K562 (cell line): ENCODE data around the gene ACER3. TPM values are rescaled to one million over a fixed set of nuclear protein-coding genes. Genes with fewer than 3 reads are reported as not detected.

Experiments
- ARID2 ChIP-seq: fragments of 450-650 bp; IDR thresholded peaks from 2 replicates; pipeline ENCODE4 v1.6.1; 2017; ENCODE audit warnings: antibody characterized with exemption, mild to moderate bottlenecking
- GTF2F1 ChIP-seq: IDR thresholded peaks from 2 replicates; pipeline ENCODE4 v1.6.1; 2011; ENCODE audit warnings: low read depth, low read length, improper control_type of control experiment
- KDM2B ChIP-seq: fragments of 250-450 bp; sonication (Bioruptor Pico); IDR thresholded peaks from 2 replicates; pipeline ENCODE4 v1.8.0; 2021; ENCODE audit warnings: mild to moderate bottlenecking, moderate library complexity
- SRSF9 ChIP-seq: fragments of 200-400 bp; formaldehyde crosslinking; IDR thresholded peaks from 2 replicates; pipeline ENCODE4 v1.6.1; 2017; ENCODE audit warnings: low read depth, low read length, borderline replicate concordance
- ZNF766 ChIP-seq: fragments of 200-800 bp; sonication (Bioruptor generic); conservative IDR thresholded peaks from 2 replicates; pipeline ENCODE4 v1.6.1; 2016; ENCODE audit warnings: missing genetic modification characterization, missing compliant biosample characterization
- polyA plus RNA-seq, 8 experiments: library from polyadenylated mRNA; depleted of rRNA in 4 of 8; stranded (reverse) in 5 of 8; unstranded in 3 of 8; fragments of >200 nt; fragmentation: Nextera tagmentation in 2 of 8; fragmentation: Illumina TruSeq in 1 of 8; extraction: Ambion mirVana in 2 of 8; extraction: Trizol in 1 of 8; gene quantifications; 2 replicates each; pipeline versions ENCODE4 v1.2.1 to v1.2.3, GENCODE V29; 2011 to 2014; ENCODE audit warnings: inconsistent platforms in 1 of 8, missing spikeins in 1 of 8
- total RNA-seq, 7 experiments: library from RNA; depleted of rRNA in 6 of 7; stranded (reverse); fragments of >200 nt in 6 of 7; fragmentation: Illumina TruSeq in 2 of 7; extraction: Trizol in 2 of 7; gene quantifications; 2 replicates each; pipeline versions ENCODE4 v1.2.1 to v1.2.3, GENCODE V29; 2011 to 2021; ENCODE audit warnings: low replicate concordance in 1 of 7
- TF ChIP-seq, protein P1 (sequence below): fragments of 450-650 bp; formaldehyde crosslinking; conservative IDR thresholded peaks from 2 replicates; pipeline ENCODE4 v1.4.0; 2022; ENCODE audit warnings: mild to moderate bottlenecking, missing genetic modification characterization
- TF ChIP-seq, protein P2 (sequence below): fragments of 450-650 bp; IDR thresholded peaks from 2 replicates; pipeline ENCODE4 v1.6.1; 2016; ENCODE audit warnings: mild to moderate bottlenecking, moderate library complexity

The ACER3 gene
- total and polyA plus RNA-seq, 9 of the 15 experiments (the other 6 are each of a cell fraction or from before 2014, with no cell fraction given), result 2.0 to 23.8 (median 9.5) TPM

DNA sequence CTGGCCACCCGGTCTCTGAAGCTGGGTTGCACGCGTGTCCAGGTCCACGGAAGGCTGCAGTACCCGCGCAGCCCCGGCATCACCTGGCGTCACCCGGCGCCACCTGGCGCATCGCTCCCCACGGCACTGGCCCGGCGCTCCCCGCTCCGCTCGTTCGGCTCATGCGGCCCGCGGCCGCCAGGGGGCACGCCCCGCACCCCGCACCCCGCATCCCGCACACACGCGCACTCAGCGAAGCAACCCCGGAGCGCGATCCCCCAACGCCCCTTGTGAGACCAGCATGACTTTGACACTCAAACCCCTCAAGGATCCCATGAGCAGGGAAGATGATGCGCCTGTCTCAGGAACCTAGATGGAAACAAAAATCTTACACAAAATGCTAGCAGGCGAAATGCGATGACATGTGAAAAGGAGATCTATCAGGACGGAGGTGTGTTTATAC lies 185.4 kb downstream of the ACER3 start (continued):
- TF ChIP-seq SRSF9 (no peak), GTF2F1 (no peak), ARID2 (peak; percentile 34; the same call in 1 of the 2 replicates), KDM2B (CRISPR knock-in tag) (no peak), ZNF766 (CRISPR knock-in tag) (no peak)
- TF ChIP-seq, protein P1, sequence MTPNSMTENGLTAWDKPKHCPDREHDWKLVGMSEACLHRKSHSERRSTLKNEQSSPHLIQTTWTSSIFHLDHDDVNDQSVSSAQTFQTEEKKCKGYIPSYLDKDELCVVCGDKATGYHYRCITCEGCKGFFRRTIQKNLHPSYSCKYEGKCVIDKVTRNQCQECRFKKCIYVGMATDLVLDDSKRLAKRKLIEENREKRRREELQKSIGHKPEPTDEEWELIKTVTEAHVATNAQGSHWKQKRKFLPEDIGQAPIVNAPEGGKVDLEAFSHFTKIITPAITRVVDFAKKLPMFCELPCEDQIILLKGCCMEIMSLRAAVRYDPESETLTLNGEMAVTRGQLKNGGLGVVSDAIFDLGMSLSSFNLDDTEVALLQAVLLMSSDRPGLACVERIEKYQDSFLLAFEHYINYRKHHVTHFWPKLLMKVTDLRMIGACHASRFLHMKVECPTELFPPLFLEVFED, result no peak
- TF ChIP-seq, protein P2, sequence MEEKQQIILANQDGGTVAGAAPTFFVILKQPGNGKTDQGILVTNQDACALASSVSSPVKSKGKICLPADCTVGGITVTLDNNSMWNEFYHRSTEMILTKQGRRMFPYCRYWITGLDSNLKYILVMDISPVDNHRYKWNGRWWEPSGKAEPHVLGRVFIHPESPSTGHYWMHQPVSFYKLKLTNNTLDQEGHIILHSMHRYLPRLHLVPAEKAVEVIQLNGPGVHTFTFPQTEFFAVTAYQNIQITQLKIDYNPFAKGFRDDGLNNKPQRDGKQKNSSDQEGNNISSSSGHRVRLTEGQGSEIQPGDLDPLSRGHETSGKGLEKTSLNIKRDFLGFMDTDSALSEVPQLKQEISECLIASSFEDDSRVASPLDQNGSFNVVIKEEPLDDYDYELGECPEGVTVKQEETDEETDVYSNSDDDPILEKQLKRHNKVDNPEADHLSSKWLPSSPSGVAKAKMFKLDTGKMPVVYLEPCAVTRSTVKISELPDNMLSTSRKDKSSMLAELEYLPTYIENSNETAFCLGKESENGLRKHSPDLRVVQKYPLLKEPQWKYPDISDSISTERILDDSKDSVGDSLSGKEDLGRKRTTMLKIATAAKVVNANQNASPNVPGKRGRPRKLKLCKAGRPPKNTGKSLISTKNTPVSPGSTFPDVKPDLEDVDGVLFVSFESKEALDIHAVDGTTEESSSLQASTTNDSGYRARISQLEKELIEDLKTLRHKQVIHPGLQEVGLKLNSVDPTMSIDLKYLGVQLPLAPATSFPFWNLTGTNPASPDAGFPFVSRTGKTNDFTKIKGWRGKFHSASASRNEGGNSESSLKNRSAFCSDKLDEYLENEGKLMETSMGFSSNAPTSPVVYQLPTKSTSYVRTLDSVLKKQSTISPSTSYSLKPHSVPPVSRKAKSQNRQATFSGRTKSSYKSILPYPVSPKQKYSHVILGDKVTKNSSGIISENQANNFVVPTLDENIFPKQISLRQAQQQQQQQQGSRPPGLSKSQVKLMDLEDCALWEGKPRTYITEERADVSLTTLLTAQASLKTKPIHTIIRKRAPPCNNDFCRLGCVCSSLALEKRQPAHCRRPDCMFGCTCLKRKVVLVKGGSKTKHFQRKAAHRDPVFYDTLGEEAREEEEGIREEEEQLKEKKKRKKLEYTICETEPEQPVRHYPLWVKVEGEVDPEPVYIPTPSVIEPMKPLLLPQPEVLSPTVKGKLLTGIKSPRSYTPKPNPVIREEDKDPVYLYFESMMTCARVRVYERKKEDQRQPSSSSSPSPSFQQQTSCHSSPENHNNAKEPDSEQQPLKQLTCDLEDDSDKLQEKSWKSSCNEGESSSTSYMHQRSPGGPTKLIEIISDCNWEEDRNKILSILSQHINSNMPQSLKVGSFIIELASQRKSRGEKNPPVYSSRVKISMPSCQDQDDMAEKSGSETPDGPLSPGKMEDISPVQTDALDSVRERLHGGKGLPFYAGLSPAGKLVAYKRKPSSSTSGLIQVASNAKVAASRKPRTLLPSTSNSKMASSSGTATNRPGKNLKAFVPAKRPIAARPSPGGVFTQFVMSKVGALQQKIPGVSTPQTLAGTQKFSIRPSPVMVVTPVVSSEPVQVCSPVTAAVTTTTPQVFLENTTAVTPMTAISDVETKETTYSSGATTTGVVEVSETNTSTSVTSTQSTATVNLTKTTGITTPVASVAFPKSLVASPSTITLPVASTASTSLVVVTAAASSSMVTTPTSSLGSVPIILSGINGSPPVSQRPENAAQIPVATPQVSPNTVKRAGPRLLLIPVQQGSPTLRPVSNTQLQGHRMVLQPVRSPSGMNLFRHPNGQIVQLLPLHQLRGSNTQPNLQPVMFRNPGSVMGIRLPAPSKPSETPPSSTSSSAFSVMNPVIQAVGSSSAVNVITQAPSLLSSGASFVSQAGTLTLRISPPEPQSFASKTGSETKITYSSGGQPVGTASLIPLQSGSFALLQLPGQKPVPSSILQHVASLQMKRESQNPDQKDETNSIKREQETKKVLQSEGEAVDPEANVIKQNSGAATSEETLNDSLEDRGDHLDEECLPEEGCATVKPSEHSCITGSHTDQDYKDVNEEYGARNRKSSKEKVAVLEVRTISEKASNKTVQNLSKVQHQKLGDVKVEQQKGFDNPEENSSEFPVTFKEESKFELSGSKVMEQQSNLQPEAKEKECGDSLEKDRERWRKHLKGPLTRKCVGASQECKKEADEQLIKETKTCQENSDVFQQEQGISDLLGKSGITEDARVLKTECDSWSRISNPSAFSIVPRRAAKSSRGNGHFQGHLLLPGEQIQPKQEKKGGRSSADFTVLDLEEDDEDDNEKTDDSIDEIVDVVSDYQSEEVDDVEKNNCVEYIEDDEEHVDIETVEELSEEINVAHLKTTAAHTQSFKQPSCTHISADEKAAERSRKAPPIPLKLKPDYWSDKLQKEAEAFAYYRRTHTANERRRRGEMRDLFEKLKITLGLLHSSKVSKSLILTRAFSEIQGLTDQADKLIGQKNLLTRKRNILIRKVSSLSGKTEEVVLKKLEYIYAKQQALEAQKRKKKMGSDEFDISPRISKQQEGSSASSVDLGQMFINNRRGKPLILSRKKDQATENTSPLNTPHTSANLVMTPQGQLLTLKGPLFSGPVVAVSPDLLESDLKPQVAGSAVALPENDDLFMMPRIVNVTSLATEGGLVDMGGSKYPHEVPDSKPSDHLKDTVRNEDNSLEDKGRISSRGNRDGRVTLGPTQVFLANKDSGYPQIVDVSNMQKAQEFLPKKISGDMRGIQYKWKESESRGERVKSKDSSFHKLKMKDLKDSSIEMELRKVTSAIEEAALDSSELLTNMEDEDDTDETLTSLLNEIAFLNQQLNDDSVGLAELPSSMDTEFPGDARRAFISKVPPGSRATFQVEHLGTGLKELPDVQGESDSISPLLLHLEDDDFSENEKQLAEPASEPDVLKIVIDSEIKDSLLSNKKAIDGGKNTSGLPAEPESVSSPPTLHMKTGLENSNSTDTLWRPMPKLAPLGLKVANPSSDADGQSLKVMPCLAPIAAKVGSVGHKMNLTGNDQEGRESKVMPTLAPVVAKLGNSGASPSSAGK, result peak; percentile 72
